ENCODE measurements around the gene PIH1D1. TPM values are rescaled to one million over a fixed set of nuclear protein-coding genes. Genes with fewer than 3 reads are reported as not detected.
A peak's percentile ranks its signal among the peaks of the same experiment; 100 is the strongest.

Gene PIH1D1
- total and polyA plus RNA-seq, 2 of the 13 experiments (the other 11 are each of a cell fraction or from before 2014, with no cell fraction given), result 110 to 137 TPM

- TF ChIP-seq MLXIP (CRISPR knock-in tag; IDR thresholded peaks at IDR 0.05; ENCODE audit: borderline replicate concordance) (0 out of 2 replicates have a peak, but pooled peaks have one; percentile 31), PCBP2 (optimal IDR thresholded peaks at IDR 0.05; ENCODE audit: low read depth, low read length, poor library complexity, severe bottlenecking) (no peak), ZNF841 (CRISPR knock-in tag; IDR thresholded peaks at IDR 0.05; ENCODE audit: borderline replicate concordance) (no peak), ZSCAN29 (CRISPR knock-in tag; conservative IDR thresholded peaks at IDR 0.05) (no peak; the same call in 1 of the 2 replicates), CAMTA2 (CRISPR knock-in tag; IDR thresholded peaks at IDR 0.05; ENCODE audit: borderline replicate concordance) (peak; percentile 53; the same call in 1 of the 2 replicates), ZNF136 (CRISPR knock-in tag; IDR thresholded peaks at IDR 0.05; ENCODE audit: low read depth) (0 out of 2 replicates have a peak, but pooled peaks have one; percentile 63), TEAD2 (CRISPR knock-in tag; IDR thresholded peaks at IDR 0.05) (no peak; the same call in 1 of the 2 replicates), ZMYM4 (CRISPR knock-in tag; IDR thresholded peaks at IDR 0.05) (no peak; the same call in 1 of the 2 replicates), MBD4 (IDR thresholded peaks at IDR 0.05; ENCODE audit: borderline replicate concordance, low read length) (no peak), ZNF383 (CRISPR knock-in tag; IDR thresholded peaks at IDR 0.05; ENCODE audit: borderline replicate concordance) (no peak), ZNF850 (CRISPR knock-in tag; conservative IDR thresholded peaks at IDR 0.05) (no peak), HOXA9 (CRISPR knock-in tag; IDR thresholded peaks at IDR 0.05; ENCODE audit: borderline replicate concordance) (no peak), ZNF253 (CRISPR knock-in tag; IDR thresholded peaks at IDR 0.05; ENCODE audit: borderline replicate concordance) (no peak; the same call in 1 of the 2 replicates), ZNF572 (CRISPR knock-in tag; IDR thresholded peaks at IDR 0.05) (peak; percentile 85; the same call in 1 of the 2 replicates), POGZ (CRISPR knock-in tag; IDR thresholded peaks at IDR 0.05) (peak; percentile 55)
- TF ChIP-seq, protein P1, sequence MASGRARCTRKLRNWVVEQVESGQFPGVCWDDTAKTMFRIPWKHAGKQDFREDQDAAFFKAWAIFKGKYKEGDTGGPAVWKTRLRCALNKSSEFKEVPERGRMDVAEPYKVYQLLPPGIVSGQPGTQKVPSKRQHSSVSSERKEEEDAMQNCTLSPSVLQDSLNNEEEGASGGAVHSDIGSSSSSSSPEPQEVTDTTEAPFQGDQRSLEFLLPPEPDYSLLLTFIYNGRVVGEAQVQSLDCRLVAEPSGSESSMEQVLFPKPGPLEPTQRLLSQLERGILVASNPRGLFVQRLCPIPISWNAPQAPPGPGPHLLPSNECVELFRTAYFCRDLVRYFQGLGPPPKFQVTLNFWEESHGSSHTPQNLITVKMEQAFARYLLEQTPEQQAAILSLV (CRISPR knock-in tag; IDR thresholded peaks at IDR 0.05; ENCODE audit: borderline replicate concordance), result peak; percentile 95
- TF ChIP-seq, protein P2, sequence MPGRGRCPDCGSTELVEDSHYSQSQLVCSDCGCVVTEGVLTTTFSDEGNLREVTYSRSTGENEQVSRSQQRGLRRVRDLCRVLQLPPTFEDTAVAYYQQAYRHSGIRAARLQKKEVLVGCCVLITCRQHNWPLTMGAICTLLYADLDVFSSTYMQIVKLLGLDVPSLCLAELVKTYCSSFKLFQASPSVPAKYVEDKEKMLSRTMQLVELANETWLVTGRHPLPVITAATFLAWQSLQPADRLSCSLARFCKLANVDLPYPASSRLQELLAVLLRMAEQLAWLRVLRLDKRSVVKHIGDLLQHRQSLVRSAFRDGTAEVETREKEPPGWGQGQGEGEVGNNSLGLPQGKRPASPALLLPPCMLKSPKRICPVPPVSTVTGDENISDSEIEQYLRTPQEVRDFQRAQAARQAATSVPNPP (CRISPR knock-in tag; IDR thresholded peaks at IDR 0.05), result no peak
These were observed 35.8 kb upstream of the PIH1D1 start, which contains the start of gene RPL13A (continued) for GRCh38 chr19:49487277-49488045.
